Measurements from ENCODE around the gene NRCAM. TPM values are rescaled to one million over a fixed set of nuclear protein-coding genes. Genes with fewer than 3 reads are reported as not detected.

The NRCAM gene
- total and polyA plus RNA-seq, 10 of the 15 experiments (the other 5 are each of a cell fraction or from before 2014, with no cell fraction given): 0.30 to 2.0 (median 1.0) TPM

DNA sequence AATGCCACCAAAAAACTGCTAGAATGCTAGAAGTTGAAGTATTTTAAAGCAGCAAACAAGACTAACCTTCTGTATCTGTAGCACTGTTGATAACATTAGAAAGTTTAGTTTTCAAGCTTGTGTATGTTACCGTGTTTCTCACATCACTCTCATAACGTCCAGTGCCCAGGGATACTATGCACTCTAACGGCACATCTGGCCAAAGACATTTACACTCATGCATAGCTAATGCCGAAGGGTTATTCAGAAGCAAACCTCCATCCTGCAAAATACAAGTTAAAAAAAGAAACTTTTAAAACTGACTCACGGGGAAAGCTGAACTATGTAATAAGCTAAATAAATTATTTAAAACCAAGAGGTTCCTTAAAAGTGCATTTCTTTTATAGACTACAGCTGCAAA lies 22.9 kb upstream of the NRCAM start (continued):
- TF ChIP-seq, protein P1, sequence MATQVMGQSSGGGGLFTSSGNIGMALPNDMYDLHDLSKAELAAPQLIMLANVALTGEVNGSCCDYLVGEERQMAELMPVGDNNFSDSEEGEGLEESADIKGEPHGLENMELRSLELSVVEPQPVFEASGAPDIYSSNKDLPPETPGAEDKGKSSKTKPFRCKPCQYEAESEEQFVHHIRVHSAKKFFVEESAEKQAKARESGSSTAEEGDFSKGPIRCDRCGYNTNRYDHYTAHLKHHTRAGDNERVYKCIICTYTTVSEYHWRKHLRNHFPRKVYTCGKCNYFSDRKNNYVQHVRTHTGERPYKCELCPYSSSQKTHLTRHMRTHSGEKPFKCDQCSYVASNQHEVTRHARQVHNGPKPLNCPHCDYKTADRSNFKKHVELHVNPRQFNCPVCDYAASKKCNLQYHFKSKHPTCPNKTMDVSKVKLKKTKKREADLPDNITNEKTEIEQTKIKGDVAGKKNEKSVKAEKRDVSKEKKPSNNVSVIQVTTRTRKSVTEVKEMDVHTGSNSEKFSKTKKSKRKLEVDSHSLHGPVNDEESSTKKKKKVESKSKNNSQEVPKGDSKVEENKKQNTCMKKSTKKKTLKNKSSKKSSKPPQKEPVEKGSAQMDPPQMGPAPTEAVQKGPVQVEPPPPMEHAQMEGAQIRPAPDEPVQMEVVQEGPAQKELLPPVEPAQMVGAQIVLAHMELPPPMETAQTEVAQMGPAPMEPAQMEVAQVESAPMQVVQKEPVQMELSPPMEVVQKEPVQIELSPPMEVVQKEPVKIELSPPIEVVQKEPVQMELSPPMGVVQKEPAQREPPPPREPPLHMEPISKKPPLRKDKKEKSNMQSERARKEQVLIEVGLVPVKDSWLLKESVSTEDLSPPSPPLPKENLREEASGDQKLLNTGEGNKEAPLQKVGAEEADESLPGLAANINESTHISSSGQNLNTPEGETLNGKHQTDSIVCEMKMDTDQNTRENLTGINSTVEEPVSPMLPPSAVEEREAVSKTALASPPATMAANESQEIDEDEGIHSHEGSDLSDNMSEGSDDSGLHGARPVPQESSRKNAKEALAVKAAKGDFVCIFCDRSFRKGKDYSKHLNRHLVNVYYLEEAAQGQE (IDR thresholded peaks at IDR 0.05; ENCODE audit: low read depth, low read length): no peak
- TF ChIP-seq ZBTB40 (IDR thresholded peaks at IDR 0.05; ENCODE audit: borderline replicate concordance): no peak
- TF ChIP-seq SP1 (IDR thresholded peaks at IDR 0.05; ENCODE audit: low read depth, low read length): no peak
- TF ChIP-seq ATF2 (IDR thresholded peaks at IDR 0.05; ENCODE audit: low read length): no peak
- TF ChIP-seq FOXM1 (IDR thresholded peaks at IDR 0.05; ENCODE audit: low read depth, low read length): no peak
- no peak for TF ChIP-seq IRF4 (IDR thresholded peaks at IDR 0.05; ENCODE audit: low read depth, low read length)
